ENCODE data around the gene ANKS3.
"Not testable (repeated sequence)": the region's sequence is repeated elsewhere in the genome, so short reads cannot be mapped to it uniquely, and the experiment has no call there.

The ANKS3 gene

GRCh38 chr16:4760221-4760910 is 26.3 kb upstream of the ANKS3 start:
- no peak for DNase-seq (ENCODE audit: low read depth, low spot score)
- H3K27ac ChIP-seq, result no peak overlapping the region

- H3K27ac ChIP-seq, result no peak overlapping the region
- no peak for DNase-seq (ENCODE audit: low read depth, low spot score)
Observed at GRCh38 chr16:4755687-4756086, 21.6 kb upstream of the ANKS3 start.

GRCh38 chr16:4754865-4755264 is 20.8 kb upstream of the ANKS3 start:
- no peak for DNase-seq (ENCODE audit: low read depth, low spot score)
- H3K27ac ChIP-seq, result no peak overlapping the region

GRCh38 chr16:4753227-4753626 is 19.2 kb upstream of the ANKS3 start:
- no peak overlapping the region for H3K27ac ChIP-seq
- DNase-seq (ENCODE audit: low read depth, low spot score), result no peak

GRCh38 chr16:4752351-4753100 is 18.5 kb upstream of the ANKS3 start:
- no peak overlapping the region for H3K27ac ChIP-seq
- DNase-seq (ENCODE audit: low read depth, low spot score), result no peak

GRCh38 chr16:4750896-4751295 is 16.8 kb upstream of the ANKS3 start:
- DNase-seq (ENCODE audit: low read depth, low spot score), result no peak

GRCh38 chr16:4749700-4750257 is 15.7 kb upstream of the ANKS3 start:
- no peak overlapping the region for H3K27ac ChIP-seq
- no peak for DNase-seq (ENCODE audit: low read depth, low spot score)

More at GRCh38 chr16:4750896-4751295, 16.8 kb upstream of the ANKS3 start:
- H3K27ac ChIP-seq, result no peak overlapping the region

GRCh38 chr16:4748682-4749411 is 14.8 kb upstream of the ANKS3 start:
- DNase-seq (ENCODE audit: low read depth, low spot score), result no peak
- no peak overlapping the region for H3K27ac ChIP-seq

GRCh38 chr16:4747906-4748681 is 14.0 kb upstream of the ANKS3 start:
- H3K27ac ChIP-seq, result no peak overlapping the region

GRCh38 chr16:4746991-4747574 is 13.0 kb upstream of the ANKS3 start:
- no peak for DNase-seq (ENCODE audit: low read depth, low spot score)
- H3K27ac ChIP-seq, result no peak overlapping the region

More at GRCh38 chr16:4747906-4748681, 14.0 kb upstream of the ANKS3 start:
- DNase-seq (ENCODE audit: low read depth, low spot score), result no peak

GRCh38 chr16:4746215-4746614 is 12.1 kb upstream of the ANKS3 start:
- no peak for DNase-seq (ENCODE audit: low read depth, low spot score)
- H3K27ac ChIP-seq, result no peak overlapping the region

- DNase-seq (ENCODE audit: low read depth, low spot score), result no peak
- no peak overlapping the region for H3K27ac ChIP-seq
Observed at GRCh38 chr16:4745274-4745569, 11.2 kb upstream of the ANKS3 start.

GRCh38 chr16:4744555-4745273 is 10.6 kb upstream of the ANKS3 start:
- no peak for DNase-seq (ENCODE audit: low read depth, low spot score)
- H3K27ac ChIP-seq, result no peak overlapping the region

GRCh38 chr16:4743226-4743878 is 9.3 kb upstream of the ANKS3 start:
- DNase-seq (ENCODE audit: low read depth, low spot score), result no peak
- H3K27ac ChIP-seq, result peak overlapping the region; percentile 32

GRCh38 chr16:4738370-4738769 is 4.3 kb upstream of the ANKS3 start:
- DNase-seq (ENCODE audit: low read depth, low spot score); H3K27ac ChIP-seq: not testable (repeated sequence)

- no peak overlapping the region for H3K27ac ChIP-seq
- no peak for DNase-seq (ENCODE audit: low read depth, low spot score)
Observed at GRCh38 chr16:4737545-4737944, 3.5 kb upstream of the ANKS3 start.

- DNase-seq (ENCODE audit: low read depth, low spot score), result no peak
- H3K27ac ChIP-seq, result no peak overlapping the region
Observed at GRCh38 chr16:4736546-4736945, 2.5 kb upstream of the ANKS3 start.

- no peak for DNase-seq (ENCODE audit: low read depth, low spot score)
- peak overlapping the region; percentile 60 for H3K27ac ChIP-seq
Observed at GRCh38 chr16:4734730-4735535, 862 bp upstream of the ANKS3 start.
